Measurements from ENCODE around the gene SIN3A. TPM values are rescaled to one million over a fixed set of nuclear protein-coding genes. Genes with fewer than 3 reads are reported as not detected.
"Not testable (repeated sequence)": the region's sequence is repeated elsewhere in the genome, so short reads cannot be mapped to it uniquely, and the experiment has no call there.

The SIN3A gene
- polyA plus RNA-seq, 3 donors: 53.7 to 63.0 (median 57.7) TPM

DNA sequence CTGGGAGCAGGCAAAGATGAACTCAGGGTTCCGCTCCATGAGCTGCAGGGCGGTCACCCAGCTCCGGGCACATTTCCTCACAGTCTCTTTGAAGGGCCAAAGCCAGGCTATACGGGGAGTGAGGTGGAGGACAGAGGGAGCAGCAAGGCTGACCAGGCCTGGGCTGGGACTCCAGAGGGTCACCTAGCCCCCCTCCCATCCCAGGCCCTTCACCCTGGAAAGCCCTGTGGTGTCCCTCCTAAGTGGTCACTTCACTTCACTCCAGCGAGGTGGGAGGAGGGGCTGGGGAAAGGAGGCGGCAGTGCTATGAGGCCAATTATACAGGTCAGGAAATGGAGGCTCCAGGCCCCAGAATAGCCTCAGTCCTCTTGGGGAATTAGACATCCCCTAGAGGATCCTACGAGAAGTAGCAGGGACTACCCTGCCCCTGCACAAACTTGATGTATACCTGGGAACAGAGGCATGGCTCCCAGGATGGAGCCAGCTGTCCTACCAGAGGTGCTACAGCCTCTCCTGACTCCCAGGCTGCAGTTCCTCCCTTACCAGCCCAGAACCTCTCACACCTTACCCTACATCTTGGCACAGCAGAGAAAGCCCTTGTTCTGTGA, 88.7 kb downstream of the SIN3A start:
- no peak for DNase-seq (ENCODE audit: extremely low read depth in 1 of 11, low read depth in 9 of 11, low spot score in 4 of 11)

DNA sequence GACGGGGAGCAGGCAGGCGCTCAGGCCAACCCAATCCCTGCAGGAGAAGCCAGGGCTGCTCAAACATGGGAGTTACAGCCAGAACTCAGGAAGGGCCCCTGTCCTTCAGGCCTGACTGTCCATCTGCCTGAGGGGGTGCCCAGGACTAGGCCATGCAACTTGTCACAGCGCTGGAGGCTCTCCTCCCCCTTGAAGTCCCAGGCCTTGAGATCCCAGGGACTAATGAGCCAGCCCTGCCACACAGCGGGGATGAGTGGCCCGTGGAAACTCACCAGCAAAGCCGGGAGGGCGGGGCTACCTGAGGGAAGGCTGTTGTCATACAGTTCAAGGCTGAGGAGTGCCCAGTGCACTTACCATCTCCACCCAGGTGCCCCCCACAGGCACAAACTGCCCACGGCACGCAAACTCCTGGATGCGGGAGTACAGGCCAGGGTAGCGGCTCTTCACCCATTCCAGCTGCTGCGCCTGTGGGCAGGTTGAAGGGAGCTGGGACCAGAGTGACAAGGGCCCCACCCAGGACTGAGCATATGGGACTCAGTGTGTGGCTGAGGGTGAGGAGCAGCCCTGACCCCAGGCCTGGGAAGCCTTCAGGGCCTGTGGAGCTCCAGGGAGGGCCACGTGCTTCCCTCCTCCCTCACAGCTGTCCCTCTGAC, 89.4 kb downstream of the SIN3A start:
- no peak for DNase-seq (ENCODE audit: extremely low read depth in 1 of 11, low read depth in 9 of 11, low spot score in 4 of 11)

DNA sequence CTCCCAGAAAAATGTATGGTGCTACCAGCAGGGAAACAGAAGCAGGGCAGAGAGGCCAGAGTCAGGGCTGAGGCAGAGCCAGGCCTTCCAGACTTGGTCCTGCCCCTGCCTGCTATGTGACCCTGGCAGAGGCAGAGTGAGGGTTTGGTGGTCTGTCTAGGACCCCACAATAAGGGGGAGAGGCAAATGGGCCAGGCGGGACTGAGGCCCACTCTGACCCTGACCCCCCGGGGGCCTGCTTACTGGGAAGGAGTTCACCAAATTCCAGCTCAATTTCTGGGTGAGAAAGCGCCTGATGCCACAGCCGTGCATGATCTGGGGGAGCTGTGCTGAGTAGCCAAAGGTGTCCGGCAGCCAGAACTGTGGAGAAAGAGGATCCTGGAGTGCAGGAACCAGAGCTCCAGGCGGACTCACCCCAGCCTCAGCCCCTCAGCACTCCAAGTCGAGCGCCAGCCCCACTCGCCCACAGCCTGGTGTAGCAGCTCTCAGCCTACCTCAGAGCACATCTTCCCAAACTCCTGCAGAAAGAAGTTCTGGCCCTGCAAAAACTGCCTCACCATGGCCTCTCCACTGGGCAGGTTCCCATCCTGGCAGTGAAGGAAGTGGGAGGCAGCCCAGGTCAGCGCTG, 90.0 kb downstream of the SIN3A start:
- DNase-seq (ENCODE audit: extremely low read depth in 1 of 11, low read depth in 9 of 11, low spot score in 4 of 11): no peak

DNA sequence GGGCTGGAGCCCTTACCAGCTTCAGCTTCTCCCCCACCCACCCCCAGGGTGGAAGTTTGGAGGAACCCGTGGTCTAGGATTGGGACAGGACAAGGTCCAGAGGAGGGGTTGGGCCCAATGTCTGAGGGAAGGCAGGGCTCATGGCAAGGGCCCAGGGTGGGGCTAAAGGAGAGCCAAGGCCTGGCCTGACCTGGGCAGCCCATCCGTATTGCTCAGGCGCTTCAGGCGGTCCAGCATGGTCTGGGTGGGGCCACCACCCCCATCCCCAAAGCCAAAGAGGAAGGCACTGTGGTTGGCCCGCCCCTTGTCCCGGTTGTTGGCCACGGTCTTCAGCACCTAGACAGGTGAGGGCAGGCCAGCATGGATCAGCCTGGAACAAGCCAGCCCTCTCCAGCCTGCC, 90.6 kb downstream of the SIN3A start:
- DNase-seq (ENCODE audit: extremely low read depth in 1 of 11, low read depth in 9 of 11, low spot score in 4 of 11): no peak

DNA sequence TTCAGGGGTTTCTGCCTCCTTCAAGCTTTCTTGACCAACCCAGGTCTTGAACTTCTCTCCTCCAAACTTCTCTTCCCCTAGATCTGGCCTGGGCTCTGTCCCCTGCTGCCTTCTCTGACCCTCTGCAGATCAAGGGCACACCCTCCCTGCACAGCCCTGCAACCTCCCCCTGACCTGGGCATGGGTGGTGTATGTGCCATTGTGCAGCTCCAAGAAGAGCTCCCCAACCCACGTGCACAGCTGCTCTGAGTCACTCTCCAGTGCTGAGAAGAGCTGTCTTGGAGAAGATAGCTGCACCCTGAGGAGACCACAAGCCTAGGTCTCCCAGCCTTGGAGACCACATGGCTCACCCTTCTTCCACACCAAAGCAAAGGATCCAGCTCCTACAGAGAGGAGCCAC, 91.1 kb downstream of the SIN3A start:
- no peak for DNase-seq (ENCODE audit: extremely low read depth in 1 of 11, low read depth in 9 of 11, low spot score in 4 of 11)

DNA sequence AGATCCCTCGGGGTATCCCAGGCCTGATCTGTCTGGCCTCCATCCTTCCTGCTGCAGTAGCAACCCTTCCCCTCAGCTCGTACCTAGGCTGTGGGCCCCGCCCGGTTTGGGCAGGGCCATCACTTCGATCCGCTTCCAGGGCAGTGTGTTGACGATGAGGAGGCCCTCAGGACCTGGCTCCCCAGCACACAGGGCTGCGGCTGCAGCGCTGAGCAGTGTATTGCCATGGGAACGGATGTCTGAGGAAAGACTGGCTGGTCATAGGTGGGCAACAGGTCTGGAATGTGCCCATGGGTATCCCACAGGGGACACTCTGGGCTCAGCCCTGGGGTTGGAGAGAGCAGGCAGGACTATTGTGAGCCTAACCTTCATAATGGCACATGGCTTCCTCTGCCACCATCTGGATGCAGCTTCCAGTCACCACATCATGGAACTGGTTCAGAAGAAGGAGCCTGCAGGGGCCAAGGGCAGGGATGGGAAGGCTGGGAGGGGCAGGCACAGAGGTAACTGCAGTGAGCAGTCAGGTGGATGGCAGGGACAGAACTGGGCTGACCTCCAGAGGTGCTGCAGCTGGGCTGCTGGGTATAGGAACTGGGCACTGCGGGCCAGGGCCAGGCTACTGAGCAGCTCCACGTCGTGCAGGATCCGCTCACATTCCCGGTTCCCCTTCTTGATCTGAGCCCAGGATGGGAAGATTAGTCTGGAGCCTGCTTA, 91.8 kb downstream of the SIN3A start:
- no peak for DNase-seq (ENCODE audit: extremely low read depth in 1 of 11, low read depth in 9 of 11, low spot score in 4 of 11)

DNA sequence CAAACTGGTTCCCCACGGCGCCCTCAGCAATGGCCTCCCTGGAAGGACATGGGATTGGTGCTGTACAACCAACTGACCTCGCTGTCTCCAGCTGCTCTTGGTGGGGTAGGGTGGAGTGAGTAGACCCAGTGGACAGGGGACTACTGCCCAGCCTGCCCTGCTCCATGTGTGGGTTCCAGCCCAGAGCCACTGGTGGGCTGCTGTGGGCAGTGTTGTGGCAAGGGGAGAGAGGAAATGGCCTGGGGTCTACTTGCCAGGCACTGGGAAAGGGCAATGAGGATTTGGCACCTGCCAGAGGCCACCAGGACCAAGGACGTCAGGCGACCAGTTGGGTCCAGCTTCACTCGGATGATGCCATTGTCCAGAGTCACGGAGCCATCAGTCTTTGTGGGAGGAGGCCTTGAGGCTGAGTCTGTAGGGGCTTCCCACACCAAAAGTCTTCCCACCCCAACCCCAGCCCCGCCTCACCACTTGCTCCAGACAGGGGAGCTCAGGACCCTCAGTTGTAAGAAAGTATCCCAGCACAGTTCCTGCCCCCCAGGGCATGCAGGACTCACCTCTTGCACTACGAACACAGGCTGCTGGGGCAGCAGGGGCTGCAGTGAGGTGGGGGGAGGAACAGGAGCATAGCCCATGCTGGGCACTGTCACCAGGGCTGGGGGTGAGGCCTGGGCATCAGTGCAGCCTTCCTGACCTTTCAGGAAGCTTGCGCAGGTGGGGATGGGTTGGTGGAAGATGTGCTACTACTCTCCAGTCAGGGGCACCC, 92.5 kb downstream of the SIN3A start:
- no peak for DNase-seq (ENCODE audit: extremely low read depth in 1 of 11, low read depth in 9 of 11, low spot score in 4 of 11)

DNA sequence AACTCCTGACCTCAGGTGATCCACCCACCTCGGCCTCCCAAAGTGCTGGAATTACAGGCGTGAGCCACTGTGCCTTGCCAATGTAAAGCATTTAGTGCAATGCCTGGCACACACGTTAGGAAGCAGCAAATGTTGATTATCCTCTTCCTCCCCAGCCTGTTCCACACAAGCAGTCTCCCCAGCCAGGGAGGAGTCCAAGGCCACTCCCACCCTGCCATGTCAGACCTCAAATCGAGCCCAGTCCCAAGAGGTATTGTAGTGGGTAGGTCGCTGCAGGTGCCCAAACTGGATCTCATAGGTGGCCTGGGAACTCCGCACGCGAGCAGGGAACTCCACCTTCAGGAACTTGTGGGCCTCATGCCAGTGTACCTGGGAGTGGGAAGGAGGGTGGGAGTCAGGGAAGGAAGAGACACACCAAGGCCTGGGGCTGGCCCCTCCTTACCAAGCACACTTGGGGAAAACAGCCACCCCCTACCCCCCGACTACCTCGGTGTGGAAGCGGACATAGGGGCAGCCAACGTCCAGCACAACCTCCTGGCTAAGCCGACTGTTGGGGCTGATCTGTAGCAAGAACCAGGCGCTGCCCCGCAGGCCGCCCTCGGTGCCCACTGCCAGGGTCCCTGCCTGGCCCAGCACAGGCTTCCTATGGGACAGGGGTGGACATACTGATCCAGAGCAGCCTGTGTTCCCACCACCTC, 93.4 kb downstream of the SIN3A start:
- DNase-seq (ENCODE audit: extremely low read depth in 1 of 11, low read depth in 9 of 11, low spot score in 4 of 11): no peak

DNA sequence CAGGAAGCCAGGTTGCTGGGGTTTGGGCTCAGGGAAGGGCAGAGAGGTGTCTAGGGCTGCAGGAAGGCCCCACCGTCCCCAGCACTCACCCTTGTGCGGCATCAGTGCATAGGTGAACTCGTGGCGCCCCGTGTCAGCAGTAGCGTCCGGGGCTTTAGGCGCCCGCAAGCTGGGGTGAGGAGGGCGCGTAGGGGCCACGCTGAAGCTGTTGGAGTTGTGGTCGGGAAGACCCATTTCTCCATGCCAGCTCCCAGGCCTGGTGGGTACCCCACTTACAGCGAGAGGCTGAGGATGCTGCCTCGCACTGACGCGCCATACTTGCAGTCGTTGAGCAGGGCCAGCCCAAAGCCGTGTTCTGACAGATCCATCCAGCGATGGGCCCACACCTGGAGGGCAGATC, 95.0 kb downstream of the SIN3A start:
- no peak for DNase-seq (ENCODE audit: extremely low read depth in 1 of 11, low read depth in 9 of 11, low spot score in 4 of 11)

DNA sequence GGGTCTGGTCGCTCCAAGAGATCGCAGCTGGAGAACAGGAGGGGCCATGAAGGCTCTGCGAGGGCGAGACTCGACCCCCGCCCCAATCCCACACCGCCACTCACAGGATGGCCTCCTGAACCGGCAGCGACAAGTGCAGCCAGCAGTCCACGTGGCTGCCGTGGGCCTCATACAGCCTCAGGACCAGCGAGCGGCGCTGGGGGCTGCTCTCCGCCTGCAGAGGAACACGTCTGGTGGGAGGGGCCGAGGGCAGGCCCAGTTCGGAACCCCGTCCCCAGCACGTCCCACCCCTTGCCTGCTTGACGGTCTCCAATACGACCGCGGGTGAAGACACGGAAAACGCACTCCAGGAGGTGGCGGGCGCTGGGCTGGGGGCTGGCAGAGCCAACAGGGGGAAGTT, 95.5 kb downstream of the SIN3A start:
- no peak for DNase-seq (ENCODE audit: extremely low read depth in 1 of 11, low read depth in 9 of 11, low spot score in 4 of 11)

DNA sequence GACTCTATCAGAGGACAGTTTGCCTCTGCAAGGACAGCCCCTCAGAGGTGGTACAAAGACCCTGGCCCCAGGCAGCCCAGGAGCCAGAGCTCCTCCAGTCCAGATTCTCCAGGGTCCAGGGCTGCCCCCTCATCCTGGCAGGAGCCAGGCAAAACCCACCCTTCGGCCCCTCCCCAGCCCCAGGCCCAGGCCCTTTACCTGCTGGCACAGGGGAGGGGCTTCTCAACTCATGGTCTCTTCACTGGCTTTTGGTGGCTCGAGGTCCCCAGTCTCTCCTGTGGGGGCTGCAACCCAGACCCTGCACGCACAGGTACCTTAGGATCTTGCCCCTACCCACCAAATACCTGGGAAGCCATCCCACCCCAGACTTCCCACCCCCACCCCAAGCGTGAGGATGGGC, 96.1 kb downstream of the SIN3A start:
- DNase-seq (ENCODE audit: extremely low read depth in 1 of 11, low read depth in 9 of 11, low spot score in 4 of 11): no peak

DNA sequence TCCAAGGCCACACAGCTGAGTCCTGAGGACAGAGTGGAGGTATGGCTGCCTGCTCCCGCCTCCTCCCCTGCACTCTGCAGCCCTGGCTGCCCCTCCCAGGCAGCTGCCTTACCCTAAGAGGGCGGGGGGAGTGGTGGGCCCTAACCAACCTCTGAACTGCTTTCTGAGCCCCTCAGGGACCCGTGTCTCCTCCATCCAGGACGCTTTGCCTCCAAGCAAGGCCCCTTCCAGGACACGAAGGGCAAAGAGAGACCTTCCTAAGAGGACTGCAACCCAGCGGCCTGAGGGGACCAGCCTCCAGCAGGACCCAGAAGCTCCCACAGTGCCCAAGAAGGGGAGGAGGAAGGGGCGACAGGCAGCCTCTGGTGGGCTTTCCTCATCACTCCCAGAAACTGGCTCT, 97.0 kb downstream of the SIN3A start:
- DNase-seq (ENCODE audit: extremely low read depth in 1 of 11, low read depth in 9 of 11, low spot score in 4 of 11): no peak

DNA sequence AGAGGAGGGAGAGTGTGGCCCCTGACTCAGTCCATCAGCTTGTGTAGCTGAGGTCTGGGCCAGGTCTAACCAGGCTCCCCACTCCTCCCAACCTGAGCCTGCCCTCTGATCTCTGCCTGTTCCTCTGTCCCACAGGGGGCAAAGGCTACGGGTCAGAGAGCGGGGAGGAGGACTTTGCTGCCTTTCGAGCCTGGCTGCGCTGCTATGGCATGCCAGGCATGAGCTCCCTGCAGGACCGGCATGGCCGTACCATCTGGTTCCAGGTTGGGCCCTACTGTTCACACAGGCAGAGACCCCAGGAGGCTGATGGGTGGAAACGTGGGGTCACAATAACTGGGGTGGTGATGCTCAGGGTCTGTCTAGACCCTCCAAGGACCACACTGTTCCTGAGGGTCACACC, 97.9 kb downstream of the SIN3A start:
- DNase-seq (ENCODE audit: extremely low read depth in 1 of 11, low read depth in 9 of 11, low spot score in 4 of 11): no peak

DNA sequence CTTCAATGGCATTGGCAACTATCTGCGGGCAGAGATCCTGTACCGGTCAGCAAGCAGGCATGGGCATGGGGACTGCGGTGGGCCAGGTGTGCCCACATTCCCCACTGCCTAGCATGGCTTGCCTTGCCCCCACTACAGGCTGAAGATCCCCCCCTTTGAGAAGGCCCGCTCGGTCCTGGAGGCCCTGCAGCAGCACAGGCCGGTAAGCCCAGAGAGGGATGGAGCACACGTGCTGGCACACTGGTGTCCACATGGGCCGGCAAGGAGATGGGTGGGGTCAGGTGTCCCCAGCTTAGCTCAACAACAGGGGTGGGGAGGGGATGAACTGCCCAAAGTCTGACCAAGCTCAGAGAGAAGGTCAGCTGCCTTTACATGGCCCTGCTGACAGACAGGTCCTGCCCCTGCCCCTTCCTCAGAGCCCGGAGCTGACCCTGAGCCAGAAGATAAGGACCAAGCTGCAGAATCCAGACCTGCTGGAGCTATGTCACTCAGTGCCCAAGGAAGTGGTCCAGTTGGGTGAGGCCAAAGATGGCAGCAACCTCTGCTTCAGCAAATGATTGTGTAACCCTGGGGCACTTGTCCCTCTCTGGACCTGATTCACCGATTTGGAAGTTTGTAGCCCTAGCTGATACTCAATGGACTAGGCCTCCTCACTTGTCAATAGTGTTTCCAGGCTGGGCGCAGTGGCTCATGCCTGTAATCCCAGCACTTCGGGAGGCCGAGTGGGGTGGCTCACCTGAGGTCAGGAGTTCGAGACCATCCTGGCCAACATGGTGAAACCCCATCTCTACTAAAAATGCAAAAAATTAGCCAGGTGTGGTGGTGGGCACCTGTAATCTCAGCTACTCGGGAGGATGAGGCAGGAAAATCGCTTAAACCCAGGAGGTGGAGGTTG, 99.1 kb downstream of the SIN3A start:
- DNase-seq (ENCODE audit: extremely low read depth in 1 of 11, low read depth in 9 of 11, low spot score in 4 of 11): no peak

DNA sequence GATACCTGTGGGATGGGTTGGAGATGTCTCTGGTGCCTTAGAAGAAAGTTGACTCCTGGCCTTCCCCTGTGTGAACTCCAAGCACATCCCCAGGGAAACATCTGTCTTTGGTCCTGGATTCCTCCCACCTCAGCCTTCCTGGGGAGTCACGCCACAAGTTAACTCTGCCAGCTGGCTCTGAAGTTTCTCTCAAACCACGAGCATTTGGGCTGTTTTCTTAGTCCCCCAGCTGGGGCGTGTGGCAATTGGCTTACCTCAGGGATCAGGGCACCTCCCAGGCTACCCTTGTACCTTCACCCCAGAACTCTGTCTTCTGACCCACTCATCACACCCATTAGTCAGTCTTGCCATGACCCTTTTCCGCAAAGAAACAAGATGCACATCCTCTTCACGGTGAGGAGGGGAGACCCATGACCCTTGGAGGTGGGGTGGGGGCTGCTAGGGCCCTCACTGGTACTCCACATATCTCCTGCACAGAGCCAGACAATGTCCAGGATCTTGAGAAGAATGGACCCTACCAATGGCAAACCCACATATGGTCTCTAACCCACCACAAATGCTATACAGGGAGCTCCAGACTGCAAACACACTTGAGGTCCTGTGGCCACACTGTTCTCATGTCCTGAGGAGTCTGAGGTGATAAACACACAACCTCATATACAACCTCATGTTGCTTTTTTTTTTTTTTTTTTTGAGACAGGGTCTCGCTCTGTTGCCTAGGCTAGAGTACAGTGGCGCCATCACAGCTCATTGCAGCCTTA, 100.7 kb downstream of the SIN3A start:
- no peak for DNase-seq (ENCODE audit: extremely low read depth in 1 of 11, low read depth in 9 of 11, low spot score in 4 of 11)

DNA sequence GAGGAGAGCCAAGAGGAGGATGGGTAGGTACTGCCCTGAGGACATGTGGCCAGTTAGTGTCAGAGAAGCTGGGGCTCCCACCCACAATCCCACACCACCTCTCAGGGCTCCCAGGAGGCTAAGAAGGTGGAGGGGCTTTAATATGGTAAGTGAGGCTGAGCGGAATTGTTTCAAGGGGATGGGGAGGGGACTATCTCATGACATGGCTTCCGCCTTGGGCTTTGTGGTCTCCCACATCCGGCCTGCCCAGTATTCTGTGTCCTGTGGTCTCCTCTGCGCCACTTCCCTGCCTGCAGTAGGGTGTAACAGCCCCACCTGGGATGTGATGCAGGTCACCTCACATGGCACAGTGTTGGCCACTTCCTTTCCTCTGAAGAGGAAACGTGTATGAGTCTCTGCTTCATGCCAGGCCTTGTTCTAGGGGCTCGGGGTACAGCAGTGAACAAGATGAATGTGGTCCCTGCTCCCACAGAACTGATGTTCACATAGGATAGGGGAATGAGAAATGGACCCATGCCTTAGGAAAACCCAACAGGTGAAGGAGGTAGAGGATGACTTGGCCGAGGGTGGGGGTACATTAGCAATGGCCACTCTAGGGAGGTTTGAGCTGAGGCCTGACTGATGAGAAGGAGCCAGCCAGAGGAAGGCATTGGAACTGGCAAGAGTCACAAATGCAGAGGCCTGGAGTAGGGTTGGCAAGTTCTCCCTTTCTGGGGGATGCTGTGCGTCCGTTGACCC, 101.5 kb downstream of the SIN3A start:
- no peak for DNase-seq (ENCODE audit: extremely low read depth in 1 of 11, low read depth in 9 of 11, low spot score in 4 of 11)

DNA sequence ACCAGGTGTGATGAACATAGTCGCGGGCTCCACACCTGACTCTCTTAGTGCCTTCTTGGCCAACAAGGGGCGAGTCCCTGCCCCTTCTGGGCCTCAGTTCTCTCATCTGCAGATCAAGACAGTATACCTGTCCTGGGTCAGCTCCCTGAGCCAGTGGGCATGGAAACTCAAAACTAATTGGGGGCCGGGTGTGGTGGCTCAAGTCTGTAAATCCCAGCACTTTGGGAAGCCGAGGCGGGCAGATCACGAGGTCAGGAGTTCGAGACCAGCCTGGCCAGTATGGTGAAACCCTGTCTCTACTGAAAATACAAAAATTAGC, 102.2 kb downstream of the SIN3A start:
- not testable (repeated sequence) for DNase-seq (ENCODE audit: extremely low read depth in 1 of 11, low read depth in 9 of 11, low spot score in 4 of 11)

All from renal cortex interstitium (tissue), 11 donors.